CD14-positive monocyte (primary cell): Measurements from ENCODE around the gene ZBTB7C. TPM values are rescaled to one million over a fixed set of nuclear protein-coding genes. Genes with fewer than 3 reads are reported as not detected.
A peak's percentile ranks its signal among the peaks of the same experiment; 100 is the strongest.

Source experiments
- DNase-seq, 3 donors: peaks; one replicate each; pipeline ENCODE4 v3.0.0-alpha.2; 2011 to 2022
- H2AFZ ChIP-seq: 2 replicates; pipeline ENCODE4 v1.6.0; 2012; ENCODE audit warnings: mild to moderate bottlenecking, low read depth, low read length, inconsistent platforms; ENCODE audit not compliant: insufficient read depth, poor library complexity, severe bottlenecking
- H3K27ac ChIP-seq, 2 donors: 1 replicate in 1 of 2; 2 replicates in 1 of 2; pipeline ENCODE4 v1.5.1; 2012 to 2013; ENCODE audit warnings: low read length in 2 of 2, control low read depth in 1 of 2, inconsistent platforms in 1 of 2, low read depth in 1 of 2, mild to moderate bottlenecking in 1 of 2
- H3K27me3 ChIP-seq, 2 donors: one replicate each; pipeline versions ENCODE4 v1.6.0 to v1.6.1; 2011 to 2013; ENCODE audit warnings: low read length in 2 of 2; ENCODE audit not compliant: control insufficient read depth in 2 of 2, insufficient read depth in 2 of 2
- H3K36me3 ChIP-seq, 2 donors: replicated peaks in 1 of 2; 1 replicate in 1 of 2; 2 replicates in 1 of 2; pipeline versions ENCODE4 v1.5.1 to v1.6.1; 2012 to 2013; ENCODE audit warnings: low read length in 2 of 2, control low read depth in 1 of 2, inconsistent platforms in 1 of 2, mild to moderate bottlenecking in 1 of 2; ENCODE audit not compliant: insufficient read depth in 2 of 2, control insufficient read depth in 1 of 2
- H3K4me1 ChIP-seq, 2 donors: 1 replicate in 1 of 2; 2 replicates in 1 of 2; pipeline versions ENCODE4 v1.5.1 to v1.6.1; 2012 to 2013; ENCODE audit warnings: low read length in 2 of 2, control low read depth in 1 of 2, inconsistent platforms in 1 of 2, mild to moderate bottlenecking in 1 of 2, moderate library complexity in 1 of 2; ENCODE audit not compliant: insufficient read depth in 2 of 2, control insufficient read depth in 1 of 2
- H3K4me2 ChIP-seq: replicated peaks from 2 replicates; pipeline ENCODE3; 2012; ENCODE audit warnings: low read length, moderate library complexity, mild to moderate bottlenecking; ENCODE audit not compliant: poor library complexity, severe bottlenecking; ENCODE audit errors: extremely low read depth
- H3K4me3 ChIP-seq, 3 experiments: fragments of 200-600 bp in 1 of 3; sonication (generic) in 1 of 3; replicated peaks in 1 of 3; 1 replicate in 2 of 3; 2 replicates in 1 of 3; pipeline ENCODE4 v1.5.1; 2011 to 2013; ENCODE audit warnings: low read length in 3 of 3, mild to moderate bottlenecking in 3 of 3, control low read depth in 2 of 3, low read depth in 2 of 3, inconsistent platforms in 1 of 3, moderate library complexity in 1 of 3
- H3K79me2 ChIP-seq: 2 replicates; pipeline ENCODE4 v1.6.0; 2012; ENCODE audit warnings: mild to moderate bottlenecking, control low read depth, inconsistent platforms, low read length, moderate library complexity; ENCODE audit not compliant: insufficient read depth
- H3K9ac ChIP-seq: 2 replicates; pipeline ENCODE4 v1.6.0; 2017; ENCODE audit warnings: low read length, mild to moderate bottlenecking; ENCODE audit not compliant: insufficient read depth, poor library complexity, severe bottlenecking
- H3K9me3 ChIP-seq, 2 donors: replicated peaks in 1 of 2; 1 replicate in 1 of 2; 2 replicates in 1 of 2; pipeline versions ENCODE4 v1.5.1 to v1.6.1; 2012 to 2013; ENCODE audit warnings: low read length in 2 of 2, control low read depth in 1 of 2; ENCODE audit not compliant: control insufficient read depth in 1 of 2, insufficient read depth in 1 of 2
- H4K20me1 ChIP-seq: 2 replicates; pipeline ENCODE4 v1.6.0; 2012; ENCODE audit warnings: mild to moderate bottlenecking, low read length, control low read depth, moderate library complexity; ENCODE audit not compliant: insufficient read depth
- H3K27ac Mint-ChIP-seq, 7 donors: one replicate each; pipeline ENCODE4 v1.8.0; 2020; ENCODE audit warnings: mild to moderate bottlenecking in 7 of 7, mixed read lengths in 7 of 7, moderate library complexity in 6 of 7, inconsistent platforms in 2 of 7
- H3K27me3 Mint-ChIP-seq, 3 donors: one replicate each; pipeline ENCODE4 v1.8.0; 2021 to 2022; ENCODE audit warnings: low read depth in 3 of 3, mild to moderate bottlenecking in 3 of 3, mixed read lengths in 3 of 3, moderate library complexity in 3 of 3, inconsistent platforms in 1 of 3
- H3K36me3 Mint-ChIP-seq, 2 donors: one replicate each; pipeline ENCODE4 v1.8.0; 2020; ENCODE audit warnings: mixed read lengths in 2 of 2, inconsistent platforms in 1 of 2, mild to moderate bottlenecking in 1 of 2
- H3K4me1 Mint-ChIP-seq: one replicate; pipeline ENCODE4 v1.8.0; 2020; ENCODE audit warnings: mild to moderate bottlenecking, mixed read lengths
- H3K4me3 Mint-ChIP-seq, 2 donors: one replicate each; pipeline ENCODE4 v1.8.0; 2020; ENCODE audit warnings: mild to moderate bottlenecking in 2 of 2, mixed read lengths in 2 of 2, moderate library complexity in 1 of 2
- H3K9me3 Mint-ChIP-seq, 7 donors: one replicate each; pipeline ENCODE4 v1.8.0; 2020 to 2022; ENCODE audit warnings: mixed read lengths in 7 of 7, mild to moderate bottlenecking in 6 of 7, moderate library complexity in 6 of 7, inconsistent platforms in 2 of 7
- WGBS: methylation state at CpG from one replicate; pipeline ENCODE4 v1.1.5; 2013; ENCODE audit warnings: missing lambda C conversion rate; ENCODE audit not compliant: insufficient coverage; 5-methylcytosine and 5-hydroxymethylcytosine counted together
- intact Hi-C, 2 donors: fragments of 100-400 bp; cut with micrococcal nuclease; formaldehyde crosslinking; loops; one replicate each; pipeline versions ENCODE4 v1.15.0 to v1.15.1; 2023
- polyA plus RNA-seq, 3 donors: library from polyadenylated mRNA; depleted of rRNA in 1 of 3; unstranded in 2 of 3; stranded (reverse) in 1 of 3; fragments of 300-500 nt in 2 of 3; fragments of >200 nt in 1 of 3; fragmentation: Illumina TruSeq in 2 of 3; gene quantifications; 1 replicate in 2 of 3; 2 replicates in 1 of 3; pipeline ENCODE4 v1.2.3, GENCODE V29; 2012 to 2021
- TF ChIP-seq, protein P1 (sequence below): fragments of 200-600 bp; IDR thresholded peaks from one replicate; pipeline ENCODE4 v1.8.0; 2022; ENCODE audit warnings: antibody characterized with exemption, mild to moderate bottlenecking

ZBTB7C gene
- polyA plus RNA-seq, 3 donors = 0.03 to 0.09 TPM; not detected in 1

DNA sequence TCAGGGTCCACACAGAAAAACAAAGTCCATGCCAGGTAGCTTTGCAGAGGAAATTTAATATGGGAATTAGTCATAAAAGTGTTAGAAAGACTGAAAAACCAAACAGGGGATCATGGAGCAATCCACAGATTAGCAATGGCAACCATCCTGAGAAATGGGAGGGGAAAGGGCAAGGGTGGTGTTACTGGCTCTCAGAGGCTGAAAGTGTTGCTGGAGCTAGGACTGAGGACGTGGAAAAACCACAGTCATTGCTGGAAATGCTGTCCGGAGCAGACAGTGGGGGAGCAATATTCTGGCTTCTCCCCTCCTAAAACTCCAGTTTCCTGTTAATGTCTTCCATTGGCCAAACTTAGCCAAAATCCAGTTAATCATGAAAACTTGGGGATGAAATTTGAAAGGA lies 172.4 kb downstream of the ZBTB7C start:
- no peak overlapping the region for H3K27ac Mint-ChIP-seq
- TF ChIP-seq, protein P1, sequence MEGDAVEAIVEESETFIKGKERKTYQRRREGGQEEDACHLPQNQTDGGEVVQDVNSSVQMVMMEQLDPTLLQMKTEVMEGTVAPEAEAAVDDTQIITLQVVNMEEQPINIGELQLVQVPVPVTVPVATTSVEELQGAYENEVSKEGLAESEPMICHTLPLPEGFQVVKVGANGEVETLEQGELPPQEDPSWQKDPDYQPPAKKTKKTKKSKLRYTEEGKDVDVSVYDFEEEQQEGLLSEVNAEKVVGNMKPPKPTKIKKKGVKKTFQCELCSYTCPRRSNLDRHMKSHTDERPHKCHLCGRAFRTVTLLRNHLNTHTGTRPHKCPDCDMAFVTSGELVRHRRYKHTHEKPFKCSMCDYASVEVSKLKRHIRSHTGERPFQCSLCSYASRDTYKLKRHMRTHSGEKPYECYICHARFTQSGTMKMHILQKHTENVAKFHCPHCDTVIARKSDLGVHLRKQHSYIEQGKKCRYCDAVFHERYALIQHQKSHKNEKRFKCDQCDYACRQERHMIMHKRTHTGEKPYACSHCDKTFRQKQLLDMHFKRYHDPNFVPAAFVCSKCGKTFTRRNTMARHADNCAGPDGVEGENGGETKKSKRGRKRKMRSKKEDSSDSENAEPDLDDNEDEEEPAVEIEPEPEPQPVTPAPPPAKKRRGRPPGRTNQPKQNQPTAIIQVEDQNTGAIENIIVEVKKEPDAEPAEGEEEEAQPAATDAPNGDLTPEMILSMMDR = no peak
- Histone ChIP-seq H3K79me2 (no peaks in the 10 kb centered on the region), H3K27ac (no peak overlapping the region), H3K36me3 (no peaks in the 10 kb centered on the region), H3K27me3 (peaks cover 13 to 15% of the 10 kb centered on the region in 2 donors), H4K20me1 (no peaks in the 10 kb centered on the region), H3K9me3 (no peaks in the 10 kb centered on the region), H3K4me2 (no peak overlapping the region), H3K4me1 (no peaks in the 10 kb centered on the region), H3K4me3 (no peak overlapping the region), H2AFZ (no peak overlapping the region), H3K9ac (no peak overlapping the region)
- no peak overlapping the region for H3K4me3 Mint-ChIP-seq
- H3K9me3 Mint-ChIP-seq = peaks cover 0 to 16% (median 6%) of the 10 kb centered on the region in 7 donors
- intact Hi-C loops = loop anchor here in 1 of 2 donors (10.0 kb wide), 1 partner anchor 208 kb away; no protein-coding TSS in a partner anchor
- peaks cover 18 to 39% (median 20%) of the 10 kb centered on the region in 3 donors for H3K27me3 Mint-ChIP-seq
- no CpG with 5 or more reads among the region's 2 CpGs for WGBS
- no peak for DNase-seq
- no peaks in the 10 kb centered on the region for H3K4me1 Mint-ChIP-seq
- H3K36me3 Mint-ChIP-seq = no peaks in the 10 kb centered on the region

DNA sequence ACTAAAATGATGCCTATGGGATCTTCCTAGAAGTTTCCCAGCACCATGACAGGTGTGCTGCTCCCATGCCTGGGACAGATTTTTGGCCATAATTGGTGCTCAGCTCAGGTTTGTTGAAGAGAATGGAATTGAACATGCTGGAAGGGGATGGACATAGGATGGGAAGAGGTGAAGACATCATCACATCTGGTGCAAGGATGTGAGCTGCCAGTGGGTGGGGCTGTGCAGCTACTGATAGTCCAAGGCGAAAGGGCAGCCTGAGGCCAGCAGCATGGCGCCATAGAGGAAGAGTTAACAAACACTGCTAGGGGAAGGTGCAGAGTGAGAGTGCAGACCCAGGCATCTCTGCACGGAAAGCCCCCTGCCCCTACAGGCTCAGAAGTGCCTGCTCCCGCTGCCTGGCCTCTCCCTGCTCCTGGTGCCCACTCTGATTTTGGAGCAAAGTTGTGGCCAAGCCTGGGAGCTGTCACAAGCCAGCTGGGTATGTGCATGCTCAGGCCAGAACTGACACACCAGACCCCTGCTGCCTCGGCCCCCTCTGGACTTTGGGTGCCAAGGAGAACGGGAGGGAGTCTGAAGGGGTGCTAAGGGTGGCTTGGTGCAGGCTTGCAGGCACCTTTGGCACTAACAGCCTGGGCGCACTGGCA lies 178.6 kb downstream of the ZBTB7C start:
- DNase-seq = peak in 2 of 3 donors; percentile 53 to 86
- 71% methylated on average over 7 of the region's 7 CpGs for WGBS
- Histone ChIP-seq H3K4me3 (no peak overlapping the region), H3K27me3 (peaks cover 0 to 4% of the 10 kb centered on the region in 2 donors), H3K9ac (no peak overlapping the region), H4K20me1 (no peaks in the 10 kb centered on the region), H2AFZ (no peak overlapping the region), H3K9me3 (no peaks in the 10 kb centered on the region), H3K4me2 (no peak overlapping the region), H3K36me3 (no peaks in the 10 kb centered on the region), H3K79me2 (no peaks in the 10 kb centered on the region), H3K27ac (no peak overlapping the region), H3K4me1 (peaks cover 13 to 41% of the 10 kb centered on the region in 2 donors)
- Mint-ChIP-seq H3K27ac (peak overlapping the region in 2 of 7 donors; percentile 32 to 64), H3K4me3 (no peak overlapping the region), H3K4me1 (peaks cover 32% of the 10 kb centered on the region), H3K27me3 (peaks cover 6 to 7% (median 7%) of the 10 kb centered on the region in 3 donors), H3K9me3 (peaks cover 0 to 2% (median 0%) of the 10 kb centered on the region in 7 donors), H3K36me3 (no peaks in the 10 kb centered on the region)
- intact Hi-C loops = loop anchor here in 1 of 2 donors (10.0 kb wide), 1 partner anchor 214 kb away; no protein-coding TSS in a partner anchor
- TF ChIP-seq, protein P1 = peak; percentile 49
